ENCODE results near the gene NFKBIZ. TPM values are rescaled to one million over a fixed set of nuclear protein-coding genes. Genes with fewer than 3 reads are reported as not detected.

The NFKBIZ gene
- total RNA-seq, 1 donor from 2014 or later = 270 TPM

Other genes with a start within 250 kb of the NFKBIZ start
- 24.8 TPM for gene ZBTB11, start 172.4 kb upstream of the NFKBIZ start, total RNA-seq (ENCODE audit: insufficient read depth, low replicate concordance)
- gene RPL24, start 162.8 kb upstream of the NFKBIZ start, total RNA-seq (ENCODE audit: insufficient read depth, low replicate concordance) = 2,234 TPM
- 19.3 TPM for gene CEP97, start 124.9 kb upstream of the NFKBIZ start, total RNA-seq (ENCODE audit: insufficient read depth, low replicate concordance)
- gene NXPE3, start 70.3 kb upstream of the NFKBIZ start, total RNA-seq (ENCODE audit: insufficient read depth, low replicate concordance) = 13.5 TPM